Astrocyte of the cerebellum (primary cell): ENCODE results near the gene STARD13.

Experiments
- DNase-seq: peaks from one replicate; pipeline ENCODE4 v3.0.0-alpha.2; 2011; ENCODE audit warnings: low read depth
- H3K4me3 ChIP-seq: 2 replicates; pipeline ENCODE4 v1.5.1; 2011; ENCODE audit warnings: mild to moderate bottlenecking, low read depth, low read length, moderate library complexity
- in situ Hi-C: cut with HindIII; loops from 2 replicates; pipeline ENCODE4 v1.10.0; 2017; ENCODE audit warnings: low sequenced_read_pairs
- TF ChIP-seq, protein P1 (sequence below): IDR thresholded peaks from 2 replicates; pipeline ENCODE4 v1.5.1; 2012; ENCODE audit warnings: low read length, low read depth, moderate library complexity, mild to moderate bottlenecking; ENCODE audit errors: missing control alignments

Gene STARD13

DNA sequence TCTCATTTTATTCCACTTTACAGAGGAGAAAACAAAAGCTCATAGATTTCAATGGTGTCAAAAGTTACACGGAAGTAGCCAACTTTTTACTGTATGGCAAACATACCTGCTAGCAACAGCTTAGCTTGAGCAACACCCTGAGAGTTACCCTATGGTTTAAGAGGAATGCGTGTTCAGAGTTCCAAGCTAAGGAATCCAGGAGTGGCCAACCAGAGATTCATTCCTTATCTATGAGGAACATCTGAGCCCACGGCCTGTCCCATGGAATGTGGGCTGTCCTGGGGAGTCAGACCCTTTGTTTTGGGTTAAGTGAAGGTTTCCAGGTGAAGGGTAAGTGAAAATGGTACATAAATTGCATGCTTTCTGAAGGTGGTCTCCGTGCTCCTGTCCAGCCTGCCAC is 67.5 kb downstream of the STARD13 start:
- in situ Hi-C loops, result no loop called here
- DNase-seq, result no peak
- TF ChIP-seq, protein P1, sequence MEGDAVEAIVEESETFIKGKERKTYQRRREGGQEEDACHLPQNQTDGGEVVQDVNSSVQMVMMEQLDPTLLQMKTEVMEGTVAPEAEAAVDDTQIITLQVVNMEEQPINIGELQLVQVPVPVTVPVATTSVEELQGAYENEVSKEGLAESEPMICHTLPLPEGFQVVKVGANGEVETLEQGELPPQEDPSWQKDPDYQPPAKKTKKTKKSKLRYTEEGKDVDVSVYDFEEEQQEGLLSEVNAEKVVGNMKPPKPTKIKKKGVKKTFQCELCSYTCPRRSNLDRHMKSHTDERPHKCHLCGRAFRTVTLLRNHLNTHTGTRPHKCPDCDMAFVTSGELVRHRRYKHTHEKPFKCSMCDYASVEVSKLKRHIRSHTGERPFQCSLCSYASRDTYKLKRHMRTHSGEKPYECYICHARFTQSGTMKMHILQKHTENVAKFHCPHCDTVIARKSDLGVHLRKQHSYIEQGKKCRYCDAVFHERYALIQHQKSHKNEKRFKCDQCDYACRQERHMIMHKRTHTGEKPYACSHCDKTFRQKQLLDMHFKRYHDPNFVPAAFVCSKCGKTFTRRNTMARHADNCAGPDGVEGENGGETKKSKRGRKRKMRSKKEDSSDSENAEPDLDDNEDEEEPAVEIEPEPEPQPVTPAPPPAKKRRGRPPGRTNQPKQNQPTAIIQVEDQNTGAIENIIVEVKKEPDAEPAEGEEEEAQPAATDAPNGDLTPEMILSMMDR, result no peak
- H3K4me3 ChIP-seq, result no peak overlapping the region

DNA sequence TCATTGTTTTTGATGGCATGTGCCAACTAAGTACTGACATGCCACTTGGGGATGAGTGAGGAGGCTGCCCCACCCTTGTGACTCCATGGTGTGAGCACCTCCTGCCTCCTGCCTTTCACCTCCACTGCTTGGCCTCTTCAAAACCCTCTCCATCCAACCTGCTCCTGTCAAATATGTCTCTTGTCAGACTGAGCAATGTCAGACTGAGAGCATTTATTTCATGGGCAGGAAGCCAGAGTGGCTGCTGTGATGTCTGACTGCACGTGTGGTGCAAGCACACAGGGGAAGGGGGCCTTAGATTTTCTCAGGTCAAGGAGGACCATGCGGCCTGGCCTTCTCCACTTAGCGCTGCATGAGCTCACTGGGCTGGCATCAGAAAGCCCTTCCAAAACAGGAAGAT is 68.3 kb downstream of the STARD13 start:
- in situ Hi-C loops, result no loop called here

DNA sequence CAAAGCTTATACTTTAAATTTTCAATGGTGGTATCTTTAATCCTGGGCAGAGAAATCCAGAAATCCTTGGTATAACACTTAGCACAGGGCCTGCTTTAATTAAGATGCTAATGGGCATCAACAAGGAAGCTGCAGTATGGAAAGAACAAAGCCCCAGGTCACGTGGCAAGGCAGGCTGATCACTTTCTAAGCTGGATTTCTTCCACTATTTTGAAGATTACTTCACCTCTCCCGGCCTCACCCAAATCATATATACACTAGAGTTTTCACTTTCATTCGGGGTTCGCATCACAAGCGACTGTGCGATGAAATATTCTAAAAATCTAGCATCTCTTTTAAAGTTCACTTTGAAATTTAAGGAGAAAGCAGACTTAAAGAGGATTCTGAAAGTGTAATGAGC is 71.8 kb downstream of the STARD13 start:
- H3K4me3 ChIP-seq, result no peak overlapping the region
- in situ Hi-C loops, result no loop called here
- TF ChIP-seq, protein P1, result no peak
- DNase-seq, result no peak

More for the DNA sequence above, 68.3 kb downstream of the STARD13 start:
- TF ChIP-seq, protein P1, result no peak
- DNase-seq, result no peak
- no peak overlapping the region for H3K4me3 ChIP-seq

DNA sequence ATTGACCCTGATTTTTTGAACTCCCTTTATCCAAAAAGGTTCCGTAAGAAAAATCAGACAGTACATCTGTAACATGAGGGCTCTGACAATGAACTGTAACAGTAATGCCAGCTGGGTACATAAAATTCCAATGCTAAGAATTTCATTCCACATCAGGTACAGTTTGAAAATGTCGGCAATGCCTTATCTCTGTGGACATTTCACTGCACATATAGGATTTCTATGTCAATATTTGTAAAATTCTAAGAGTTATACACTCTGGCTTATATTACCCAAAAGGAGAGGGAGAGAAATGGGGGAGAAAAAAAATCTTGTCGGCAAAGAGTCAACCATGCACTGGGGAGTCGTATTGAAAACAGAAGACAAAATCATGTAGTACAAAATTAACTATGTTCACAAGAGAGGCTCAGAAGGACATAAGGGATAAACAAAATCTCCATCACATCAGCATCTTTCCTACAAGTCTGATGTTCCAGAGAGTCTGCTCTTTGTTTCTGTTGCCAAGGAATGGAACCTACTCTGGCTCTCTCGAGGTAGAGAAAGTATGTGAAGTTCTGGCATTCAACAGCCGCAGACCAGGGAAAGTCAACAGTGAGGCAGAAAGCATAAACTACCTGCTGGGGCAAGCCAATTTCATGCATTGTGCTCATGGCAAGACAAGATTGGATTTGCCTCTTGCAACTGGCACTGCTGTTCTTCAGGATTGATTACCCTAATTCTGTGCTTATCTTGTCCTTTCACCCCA is 72.4 kb downstream of the STARD13 start:
- H3K4me3 ChIP-seq, result no peak overlapping the region
- peak; percentile 86 for DNase-seq
- in situ Hi-C loops, result no loop called here
- TF ChIP-seq, protein P1, result no peak

DNA sequence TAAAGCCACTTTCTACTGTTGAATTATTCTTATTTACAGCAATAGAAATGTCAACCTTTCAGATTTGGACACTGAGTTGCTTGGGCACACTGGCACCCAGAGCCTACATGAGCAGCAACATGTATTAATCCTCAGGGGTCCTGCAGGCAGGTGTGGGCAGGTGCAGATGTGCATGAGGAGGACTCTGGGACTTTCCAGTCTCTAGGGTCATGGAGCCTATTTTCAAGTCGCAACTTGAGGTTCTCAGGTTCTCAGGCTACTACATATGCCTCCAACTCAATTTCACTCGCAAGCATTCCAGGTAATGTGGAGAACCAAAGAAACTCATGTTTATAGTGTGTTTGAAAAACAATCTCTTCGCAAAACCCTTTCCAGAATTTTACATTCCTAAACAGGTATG is 73.2 kb downstream of the STARD13 start:
- in situ Hi-C loops, result no loop called here
- TF ChIP-seq, protein P1, result no peak
- DNase-seq, result no peak
- H3K4me3 ChIP-seq, result no peak overlapping the region

DNA sequence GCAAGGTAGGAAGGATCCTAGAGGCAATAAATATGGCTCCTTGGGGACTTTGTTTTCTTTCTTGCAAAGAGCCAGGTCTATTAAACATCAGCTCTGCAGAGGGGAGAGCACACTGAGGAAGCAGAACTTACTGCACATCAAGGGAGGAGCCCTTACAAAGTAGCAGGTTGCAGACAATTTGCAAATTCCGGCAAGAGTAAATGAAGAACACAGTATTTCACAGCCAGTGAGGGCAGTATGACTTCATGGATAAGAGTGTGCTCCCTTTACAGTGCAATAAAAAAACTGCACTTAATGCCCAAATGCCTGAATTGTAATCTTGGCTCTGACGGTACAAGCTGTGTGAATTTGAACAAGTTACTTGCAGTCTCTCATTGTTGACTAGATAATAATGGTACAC is 75.5 kb downstream of the STARD13 start:
- DNase-seq, result no peak
- H3K4me3 ChIP-seq, result no peak overlapping the region
- in situ Hi-C loops, result no loop called here
- TF ChIP-seq, protein P1, result no peak
